Measurements from ENCODE around the gene MACROD2.

The MACROD2 gene

GRCh38 chr20:15634102-15634501 is 1638.8 kb downstream of the MACROD2 start:
- no peak overlapping the region for H2AFZ ChIP-seq
- H3K4me1 ChIP-seq = no peaks in the 10 kb centered on the region
- H3K79me2 ChIP-seq = no peaks in the 10 kb centered on the region
- H3K27me3 ChIP-seq (ENCODE audit: control insufficient read depth, insufficient read depth, low read length) = no peaks in the 10 kb centered on the region
- no peak overlapping the region for H3K27ac ChIP-seq
- H3K9me3 ChIP-seq (ENCODE audit: control insufficient read depth, low read length) = no peaks in the 10 kb centered on the region
- no peak overlapping the region for H3K9ac ChIP-seq
- no peaks in the 10 kb centered on the region for H3K36me3 ChIP-seq (ENCODE audit: control insufficient read depth, insufficient read depth, low read length)
- no peak overlapping the region for H3K4me2 ChIP-seq (ENCODE audit: low read length)
- no peak overlapping the region for H3K4me3 ChIP-seq (ENCODE audit: low read depth, low read length)
- TF ChIP-seq, protein P1, sequence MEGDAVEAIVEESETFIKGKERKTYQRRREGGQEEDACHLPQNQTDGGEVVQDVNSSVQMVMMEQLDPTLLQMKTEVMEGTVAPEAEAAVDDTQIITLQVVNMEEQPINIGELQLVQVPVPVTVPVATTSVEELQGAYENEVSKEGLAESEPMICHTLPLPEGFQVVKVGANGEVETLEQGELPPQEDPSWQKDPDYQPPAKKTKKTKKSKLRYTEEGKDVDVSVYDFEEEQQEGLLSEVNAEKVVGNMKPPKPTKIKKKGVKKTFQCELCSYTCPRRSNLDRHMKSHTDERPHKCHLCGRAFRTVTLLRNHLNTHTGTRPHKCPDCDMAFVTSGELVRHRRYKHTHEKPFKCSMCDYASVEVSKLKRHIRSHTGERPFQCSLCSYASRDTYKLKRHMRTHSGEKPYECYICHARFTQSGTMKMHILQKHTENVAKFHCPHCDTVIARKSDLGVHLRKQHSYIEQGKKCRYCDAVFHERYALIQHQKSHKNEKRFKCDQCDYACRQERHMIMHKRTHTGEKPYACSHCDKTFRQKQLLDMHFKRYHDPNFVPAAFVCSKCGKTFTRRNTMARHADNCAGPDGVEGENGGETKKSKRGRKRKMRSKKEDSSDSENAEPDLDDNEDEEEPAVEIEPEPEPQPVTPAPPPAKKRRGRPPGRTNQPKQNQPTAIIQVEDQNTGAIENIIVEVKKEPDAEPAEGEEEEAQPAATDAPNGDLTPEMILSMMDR (IDR thresholded peaks at IDR 0.05) = no peak

DNA sequence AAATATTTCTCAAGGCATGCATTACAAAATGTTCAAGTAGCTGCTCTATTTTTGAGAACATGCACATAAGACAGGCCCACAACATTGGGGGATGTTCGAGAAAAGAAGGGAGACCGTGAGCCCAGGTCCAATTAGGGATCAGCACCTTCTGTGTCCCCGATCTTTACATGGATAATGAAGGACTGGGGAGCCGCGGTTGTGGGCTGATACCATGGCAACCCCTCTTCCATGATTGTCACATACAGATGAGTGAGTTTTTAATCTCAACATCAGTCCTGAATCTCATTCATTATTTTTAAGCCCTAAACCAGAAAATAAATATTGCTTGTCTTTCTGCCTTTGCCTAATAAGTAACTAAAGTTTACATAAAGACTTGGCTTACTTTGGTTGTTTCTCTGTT is 1642.2 kb downstream of the MACROD2 start:
- no peaks in the 10 kb centered on the region for H3K79me2 ChIP-seq
- TF ChIP-seq, protein P1 (IDR thresholded peaks at IDR 0.05) = no peak

DNA sequence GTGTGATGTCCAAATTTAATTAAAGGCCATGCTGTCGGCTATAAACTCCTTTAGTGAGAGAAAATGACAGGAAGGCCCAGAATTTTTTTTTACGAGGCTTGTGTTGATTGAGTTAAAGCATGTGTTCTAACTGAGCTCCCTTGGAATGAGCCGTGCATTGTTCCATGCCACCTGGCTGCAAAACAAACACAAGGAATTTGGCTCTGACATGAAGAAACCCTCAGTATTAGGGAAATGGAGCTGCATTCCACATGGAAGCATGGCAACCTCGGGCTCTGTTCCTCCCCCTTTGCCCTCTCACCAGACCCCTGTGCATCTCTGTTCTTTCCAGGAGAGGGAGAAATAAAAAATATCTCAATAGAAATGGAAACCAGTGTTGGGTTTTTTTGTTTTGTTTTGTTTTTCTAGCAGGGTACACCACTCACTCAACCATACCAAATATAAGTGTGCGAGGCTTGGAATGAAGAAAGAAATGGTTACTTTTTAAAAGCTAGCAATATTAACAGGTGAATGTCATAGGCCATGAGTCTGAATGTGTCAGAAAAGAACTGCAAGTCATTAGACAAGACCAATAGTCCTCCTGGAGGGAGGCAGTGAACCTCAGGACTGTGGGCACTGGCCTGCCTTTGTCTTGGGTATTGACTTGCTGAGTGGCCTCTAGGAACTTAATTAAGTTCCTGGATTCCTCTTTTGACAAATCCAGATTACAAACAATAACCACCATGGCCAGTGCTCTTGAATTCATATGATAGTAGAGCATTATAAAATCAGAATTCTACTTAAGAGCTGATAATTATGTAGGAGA is 1642.8 kb downstream of the MACROD2 start:
- TF ChIP-seq, protein P1 (IDR thresholded peaks at IDR 0.05) = no peak
- no peaks in the 10 kb centered on the region for H3K36me3 ChIP-seq (ENCODE audit: control insufficient read depth, insufficient read depth, low read length)
- H3K4me2 ChIP-seq (ENCODE audit: low read length) = peak overlapping the region; percentile 10
- H3K4me1 ChIP-seq = no peaks in the 10 kb centered on the region
- H2AFZ ChIP-seq = no peak overlapping the region
- H3K27ac ChIP-seq = no peak overlapping the region
- no peak overlapping the region for H3K9ac ChIP-seq
- no peaks in the 10 kb centered on the region for H3K9me3 ChIP-seq (ENCODE audit: control insufficient read depth, low read length)
- H3K4me3 ChIP-seq (ENCODE audit: low read depth, low read length) = no peak overlapping the region
- no peaks in the 10 kb centered on the region for H3K27me3 ChIP-seq (ENCODE audit: control insufficient read depth, insufficient read depth, low read length)
- H3K79me2 ChIP-seq = no peaks in the 10 kb centered on the region

More for the DNA sequence above, 1642.2 kb downstream of the MACROD2 start:
- no peaks in the 10 kb centered on the region for H3K36me3 ChIP-seq (ENCODE audit: control insufficient read depth, insufficient read depth, low read length)
- H2AFZ ChIP-seq = no peak overlapping the region
- no peaks in the 10 kb centered on the region for H3K27me3 ChIP-seq (ENCODE audit: control insufficient read depth, insufficient read depth, low read length)
- no peak overlapping the region for H3K4me3 ChIP-seq (ENCODE audit: low read depth, low read length)
- H3K4me2 ChIP-seq (ENCODE audit: low read length) = peak overlapping the region; percentile 10
- H3K4me1 ChIP-seq = no peaks in the 10 kb centered on the region
- no peak overlapping the region for H3K9ac ChIP-seq
- H3K9me3 ChIP-seq (ENCODE audit: control insufficient read depth, low read length) = no peaks in the 10 kb centered on the region
- H3K27ac ChIP-seq = no peak overlapping the region

DNA sequence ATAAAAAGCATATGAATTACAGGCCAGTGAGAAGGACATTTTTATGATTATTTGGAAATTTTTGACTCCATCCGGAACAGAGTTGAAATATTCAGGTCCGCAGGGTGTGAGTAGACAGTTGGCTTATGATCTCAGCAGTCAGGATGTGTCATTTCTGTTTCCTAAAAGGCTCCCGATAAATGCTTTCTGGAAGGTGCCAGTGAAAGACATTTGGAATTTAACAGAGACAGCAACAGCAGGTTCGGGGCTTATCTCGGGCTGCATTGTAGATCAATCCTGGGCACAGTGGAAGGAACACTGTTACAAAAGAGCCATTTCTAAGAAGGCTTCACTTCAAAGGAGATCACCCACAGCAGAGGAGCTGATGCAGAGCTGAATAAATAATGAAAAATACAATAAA is 1643.5 kb downstream of the MACROD2 start:
- no peaks in the 10 kb centered on the region for H3K9me3 ChIP-seq (ENCODE audit: control insufficient read depth, low read length)
- TF ChIP-seq, protein P1 (IDR thresholded peaks at IDR 0.05) = no peak
- H3K27me3 ChIP-seq (ENCODE audit: control insufficient read depth, insufficient read depth, low read length) = no peaks in the 10 kb centered on the region
- H3K9ac ChIP-seq = no peak overlapping the region
- no peak overlapping the region for H3K4me2 ChIP-seq (ENCODE audit: low read length)
- no peaks in the 10 kb centered on the region for H3K4me1 ChIP-seq
- no peaks in the 10 kb centered on the region for H3K36me3 ChIP-seq (ENCODE audit: control insufficient read depth, insufficient read depth, low read length)
- H3K4me3 ChIP-seq (ENCODE audit: low read depth, low read length) = no peak overlapping the region
- H2AFZ ChIP-seq = no peak overlapping the region
- no peaks in the 10 kb centered on the region for H3K79me2 ChIP-seq
- H3K27ac ChIP-seq = no peak overlapping the region

DNA sequence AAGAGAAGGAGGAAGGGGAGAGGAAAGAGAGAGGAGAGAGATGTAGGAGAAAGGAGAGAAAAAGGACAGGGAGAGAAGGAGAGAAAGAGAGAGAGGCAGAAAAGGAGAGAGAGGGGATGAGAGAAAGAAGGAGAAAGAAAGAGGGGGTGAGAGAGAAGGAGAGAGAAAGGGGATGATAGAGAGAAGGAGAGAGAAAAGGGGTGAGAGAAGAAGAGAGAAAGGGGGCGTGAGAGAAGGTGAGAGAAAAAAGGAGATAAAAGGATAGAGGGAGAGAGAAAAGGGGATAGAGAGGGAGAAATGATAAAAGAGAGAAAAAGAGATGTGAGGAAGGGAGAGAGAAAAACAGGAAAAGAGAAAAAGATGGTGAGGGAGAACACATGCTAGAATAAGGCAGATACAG is 1644.5 kb downstream of the MACROD2 start:
- Histone ChIP-seq H3K36me3 (ENCODE audit: control insufficient read depth, insufficient read depth, low read length) (no peaks in the 10 kb centered on the region), H3K27me3 (ENCODE audit: control insufficient read depth, insufficient read depth, low read length) (no peaks in the 10 kb centered on the region), H3K9ac (no peak overlapping the region), H3K79me2 (no peaks in the 10 kb centered on the region), H3K27ac (no peak overlapping the region), H3K4me3 (ENCODE audit: low read depth, low read length) (no peak overlapping the region), H3K9me3 (ENCODE audit: control insufficient read depth, low read length) (no peaks in the 10 kb centered on the region), H2AFZ (no peak overlapping the region), H3K4me1 (no peaks in the 10 kb centered on the region), H3K4me2 (ENCODE audit: low read length) (no peak overlapping the region)
- TF ChIP-seq, protein P1 (IDR thresholded peaks at IDR 0.05) = no peak

Data from parathyroid adenoma (tissue), 2 donors.